SKM-1 (cell line): Measurements from ENCODE around the gene SMCO4.

Experiments
- DNase-seq: peaks from one replicate; lab custom pipeline; 2025; ENCODE audit not compliant: unreplicated experiment; lab: John Stamatoyannopoulos, UW

The SMCO4 gene

DNA sequence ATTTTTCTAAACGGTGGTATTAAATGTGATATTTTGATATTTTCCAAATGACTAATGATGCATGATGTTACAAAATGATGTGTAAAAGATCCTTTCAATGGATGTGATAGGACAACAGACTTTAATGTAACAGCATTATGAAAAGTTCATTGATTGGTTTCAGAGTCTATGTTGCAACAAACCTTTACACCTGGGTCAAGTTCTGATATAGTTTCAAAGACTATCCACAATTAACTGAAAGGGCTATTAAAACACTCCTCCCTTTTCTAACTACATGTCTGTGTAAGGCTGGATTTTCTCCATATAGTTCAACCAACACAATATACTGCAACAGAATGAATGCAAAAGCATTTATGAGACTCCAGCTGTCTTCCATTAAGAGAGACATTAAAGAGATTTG is 35.7 kb downstream of the SMCO4 start:
- DNase-seq: no peak

GRCh38 chr11:93505703-93506102 is 37.5 kb downstream of the SMCO4 start:
- no peak for DNase-seq

- no peak for DNase-seq
Measured at GRCh38 chr11:93504110-93505095, 38.8 kb downstream of the SMCO4 start.

DNA sequence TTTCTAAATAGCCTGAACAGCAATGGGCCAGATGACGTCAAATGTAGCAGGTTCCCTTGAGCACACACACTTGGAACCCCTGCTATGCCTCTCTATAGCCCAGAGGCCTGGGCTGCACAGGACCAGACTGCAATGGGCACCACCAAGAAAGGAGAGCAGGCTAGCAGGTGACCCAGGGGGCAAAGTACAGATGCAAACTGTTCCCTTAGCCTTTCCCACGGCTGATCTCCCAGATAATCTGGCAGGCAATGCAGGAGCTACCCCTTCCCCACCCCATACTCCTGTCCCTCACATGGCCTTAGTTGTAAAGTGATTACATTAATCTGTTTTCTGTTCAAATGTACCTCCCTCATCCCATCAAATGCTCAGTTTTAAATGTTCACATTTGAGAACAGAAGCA is 41.3 kb downstream of the SMCO4 start:
- DNase-seq: no peak

- no peak for DNase-seq
Measured at GRCh38 chr11:93500759-93501158, 42.4 kb downstream of the SMCO4 start.

DNA sequence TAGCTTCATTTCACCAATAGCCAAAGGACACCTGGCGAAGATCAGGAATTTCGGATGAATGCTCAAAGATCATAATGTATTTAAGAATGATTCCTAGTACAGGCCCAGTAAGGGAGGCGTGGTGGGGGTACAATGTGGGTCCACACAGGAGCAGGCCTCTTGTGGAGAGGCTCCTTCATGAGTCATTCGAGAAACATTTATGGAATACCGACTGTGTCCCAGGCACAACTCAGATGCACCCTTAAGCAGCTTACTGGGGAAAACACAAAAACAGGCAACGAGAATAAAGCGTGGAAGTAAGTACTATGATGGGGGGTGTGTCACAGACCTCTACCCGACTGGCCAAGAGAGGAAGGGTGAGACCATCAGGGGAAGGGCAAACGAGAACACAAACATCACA is 44.5 kb downstream of the SMCO4 start:
- no peak for DNase-seq

DNA sequence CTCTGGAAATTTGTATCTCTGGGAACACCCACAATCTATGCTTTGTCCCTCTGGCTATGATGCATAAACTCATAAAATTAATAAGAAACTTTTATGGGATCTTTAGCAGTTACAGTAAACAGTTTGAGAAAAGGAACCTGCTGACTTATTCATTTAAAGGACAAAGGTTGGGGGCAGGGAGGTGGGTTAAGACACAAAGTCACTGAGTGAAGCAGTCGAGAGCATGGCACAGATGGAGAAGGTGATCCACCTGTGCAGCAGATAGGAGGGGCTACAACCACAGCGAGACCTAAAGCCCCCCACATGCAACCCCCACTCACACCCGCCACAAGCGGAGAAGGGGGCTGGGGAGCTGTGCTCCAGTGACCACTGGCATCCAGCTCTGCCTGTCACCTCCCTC is 45.0 kb downstream of the SMCO4 start:
- no peak for DNase-seq

GRCh38 chr11:93497596-93497995 is 45.6 kb downstream of the SMCO4 start:
- DNase-seq: peak; percentile 35

DNA sequence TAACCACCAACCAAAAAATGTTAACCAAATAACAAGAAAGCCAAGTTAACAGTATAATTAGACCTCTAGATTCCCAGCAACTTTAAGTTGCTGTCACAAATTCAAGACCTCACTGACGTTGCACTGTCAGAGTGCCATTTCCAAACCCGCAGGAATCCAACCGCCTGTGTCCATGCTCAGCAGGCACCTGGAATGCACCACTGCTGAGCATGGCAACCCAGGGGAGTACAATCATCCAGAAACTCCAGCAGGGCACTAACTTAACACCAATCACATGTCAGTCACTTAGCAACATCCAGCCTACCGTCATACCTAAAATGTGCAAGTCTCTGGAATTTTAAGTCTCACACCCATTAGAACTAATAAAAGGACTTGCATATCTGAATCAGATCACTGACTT is 48.8 kb downstream of the SMCO4 start:
- no peak for DNase-seq

DNA sequence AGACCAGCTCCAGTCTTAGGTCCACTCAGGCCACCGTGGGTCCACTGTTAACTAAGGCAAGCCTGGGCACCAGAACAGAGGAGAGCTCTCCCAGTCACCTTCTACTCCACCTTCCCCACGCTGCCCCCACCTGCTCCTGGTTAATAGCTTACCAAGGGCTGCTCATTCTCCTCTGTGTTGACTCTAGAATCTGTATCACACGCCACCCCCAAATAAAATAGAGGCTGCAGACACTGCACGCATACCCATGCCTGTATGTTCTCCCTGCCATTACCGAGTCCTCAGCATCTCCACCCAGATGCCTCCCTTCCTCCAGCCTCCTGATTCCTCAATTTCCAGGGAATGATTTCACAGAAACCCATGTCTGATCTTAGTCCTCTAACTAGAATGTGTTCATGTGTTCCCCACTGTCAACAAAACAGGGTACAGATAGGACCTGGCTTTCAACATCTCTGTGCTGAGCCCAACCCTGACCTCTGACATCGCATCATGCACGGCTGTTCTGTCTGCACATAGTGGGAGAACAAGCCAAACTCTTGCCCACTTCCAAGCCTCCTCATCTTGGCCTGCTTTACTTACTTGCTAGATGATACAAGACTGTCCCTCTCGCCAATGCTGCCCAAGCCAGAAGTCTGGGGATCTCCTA is 49.8 kb downstream of the SMCO4 start:
- no peak for DNase-seq

- DNase-seq: no peak
Measured at GRCh38 chr11:93492464-93493251, 50.5 kb downstream of the SMCO4 start.

DNA sequence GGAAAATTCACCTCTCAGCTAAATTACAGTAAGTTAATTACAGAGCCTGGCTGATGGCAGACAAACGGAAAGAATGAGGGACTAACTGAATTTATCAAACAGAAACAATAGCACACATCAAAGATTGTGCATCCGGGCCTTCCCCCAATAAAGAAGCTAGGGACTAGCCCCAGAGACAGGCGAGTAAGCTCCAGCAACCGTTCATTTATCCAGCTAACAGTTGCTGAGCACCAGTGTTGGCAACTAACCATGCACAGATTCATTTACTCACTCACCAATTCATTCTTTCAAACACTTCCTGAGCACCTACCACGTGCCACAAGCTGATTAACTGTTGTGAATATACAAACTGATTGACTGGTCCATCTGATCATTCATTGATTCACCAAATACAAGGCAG is 51.2 kb downstream of the SMCO4 start:
- no peak for DNase-seq

DNA sequence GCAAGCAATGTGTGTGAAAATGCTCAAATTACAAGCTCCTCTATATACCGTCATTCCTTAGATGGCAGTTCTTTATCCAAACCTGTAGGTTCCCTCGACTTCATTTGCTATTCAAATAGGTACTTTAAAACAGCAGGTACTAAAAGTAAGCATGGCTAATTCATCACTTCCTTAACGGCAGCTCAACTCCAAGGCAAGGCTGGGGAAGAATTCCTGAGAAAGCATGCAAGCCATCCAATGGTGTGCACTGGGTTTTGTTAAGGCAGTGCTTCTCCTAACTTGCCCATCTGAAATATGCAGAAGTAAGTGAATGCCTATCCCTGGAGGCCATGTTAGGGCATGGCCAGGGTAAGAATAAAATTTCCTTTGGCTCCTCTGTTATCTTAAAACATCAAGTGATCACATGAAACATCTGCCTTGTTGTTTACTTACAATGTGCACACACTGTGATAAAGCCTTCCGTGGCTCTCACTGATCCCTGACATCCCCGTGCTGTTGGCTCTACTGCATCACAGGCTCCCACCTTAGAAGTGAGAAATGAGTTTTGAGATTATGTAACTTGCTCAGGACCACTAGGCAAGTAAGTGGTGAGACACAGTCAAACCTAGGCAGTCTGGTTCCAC is 52.1 kb downstream of the SMCO4 start:
- DNase-seq: no peak

DNA sequence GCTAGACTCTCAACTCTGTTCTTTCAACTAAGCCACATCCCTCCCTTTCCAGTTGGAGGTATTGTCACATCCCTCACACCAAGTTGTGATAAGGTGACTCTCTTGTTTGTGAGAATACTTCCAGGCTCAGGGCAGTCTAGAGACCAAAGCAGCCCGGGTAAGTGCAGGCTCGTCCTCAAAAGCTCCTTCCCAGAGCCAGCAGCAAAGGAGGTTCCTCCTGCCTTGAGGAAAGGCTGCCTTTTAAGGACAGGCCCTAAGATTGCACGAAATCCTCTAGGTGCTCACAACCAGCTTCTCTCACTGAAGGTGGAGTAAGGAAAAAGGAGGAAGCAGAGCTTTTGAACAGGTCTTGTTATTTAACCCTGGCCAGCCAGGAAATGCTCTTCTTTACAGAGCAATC is 53.4 kb downstream of the SMCO4 start:
- no peak for DNase-seq

- DNase-seq: no peak
Measured at GRCh38 chr11:93487032-93487483, 56.1 kb downstream of the SMCO4 start.

DNA sequence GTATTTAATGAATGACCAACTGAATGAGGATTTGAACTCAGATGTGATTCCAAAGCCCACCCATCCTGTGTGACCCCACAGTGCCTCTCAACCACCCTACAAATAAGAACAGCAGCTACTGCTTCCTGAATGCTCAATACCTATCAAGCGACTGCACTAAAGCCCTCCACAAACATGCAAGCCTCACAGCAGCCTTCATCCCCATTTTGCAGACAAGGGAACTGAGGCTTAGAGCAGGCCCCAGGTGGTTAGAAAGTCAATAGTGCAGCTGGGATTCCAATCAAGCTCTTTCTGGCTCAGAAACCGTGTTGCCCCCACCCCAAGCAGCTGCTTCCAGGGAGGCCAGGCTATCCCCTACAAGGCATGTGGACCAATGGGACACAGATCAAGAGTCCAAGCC is 57.2 kb downstream of the SMCO4 start:
- no peak for DNase-seq

DNA sequence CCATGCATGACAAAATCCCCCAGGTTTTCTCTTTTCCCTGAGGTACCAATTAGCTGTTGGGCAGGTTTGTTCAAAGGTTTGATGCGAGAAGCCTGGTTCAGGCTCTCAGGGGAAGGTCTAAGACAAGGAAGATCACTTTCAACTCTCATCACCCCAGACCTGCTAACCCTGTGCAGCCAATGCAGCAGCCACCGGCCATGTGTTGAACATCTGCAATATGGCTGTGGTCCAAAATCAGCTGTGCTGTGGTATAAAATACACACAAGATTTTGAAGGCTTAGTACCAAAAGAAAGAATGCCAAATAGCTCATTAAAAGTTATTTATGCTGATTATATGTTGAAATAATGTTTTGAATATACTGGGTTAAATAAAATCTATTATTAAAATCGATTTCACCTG is 58.5 kb downstream of the SMCO4 start:
- DNase-seq: no peak

DNA sequence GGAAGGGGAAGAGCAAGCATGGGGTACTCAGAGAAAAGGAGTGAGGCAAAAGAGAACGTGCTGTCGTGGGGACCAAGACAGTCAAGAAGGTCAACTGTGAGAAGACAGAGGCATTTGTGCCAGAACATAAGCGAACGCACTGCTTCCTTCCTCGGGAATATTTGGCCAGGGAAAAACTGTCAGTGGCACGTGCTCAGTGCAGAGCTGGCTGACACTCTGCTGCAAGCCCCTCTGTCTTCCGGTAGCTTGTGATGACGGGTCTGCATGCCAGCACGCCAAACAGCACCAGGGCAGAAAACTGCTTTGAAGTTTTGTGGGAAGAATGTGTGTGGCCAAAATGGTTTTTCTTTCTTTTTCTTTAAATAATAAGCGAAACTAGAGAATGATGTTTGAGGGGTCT is 60.6 kb downstream of the SMCO4 start:
- DNase-seq: no peak

GRCh38 chr11:93481696-93482095 is 61.5 kb downstream of the SMCO4 start:
- DNase-seq: no peak

GRCh38 chr11:93481279-93481678 is 61.9 kb downstream of the SMCO4 start:
- DNase-seq: no peak

DNA sequence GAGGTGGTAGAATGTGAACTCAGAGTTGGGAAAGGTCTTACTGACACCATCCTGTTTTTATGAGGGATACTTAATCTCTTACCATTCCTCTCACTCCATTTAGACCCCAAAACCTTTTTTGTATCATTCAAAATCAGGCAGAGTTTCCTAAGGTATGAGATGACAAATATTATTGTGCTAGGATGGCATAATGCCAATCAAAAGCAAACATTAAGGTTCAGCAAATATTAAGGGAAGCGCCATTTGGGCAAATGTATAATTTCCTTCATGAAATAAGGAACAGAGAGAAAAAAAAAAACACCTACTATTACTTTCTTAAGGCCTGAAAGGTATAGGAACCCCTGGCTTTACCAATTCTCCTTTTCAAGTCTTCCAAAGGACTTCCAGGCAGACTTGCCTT is 62.4 kb downstream of the SMCO4 start:
- DNase-seq: no peak
